H1 (cell line): ENCODE measurements around the gene HELT. TPM values are rescaled to one million over a fixed set of nuclear protein-coding genes. Genes with fewer than 3 reads are reported as not detected.

Experiments used
- CTCF ChIA-PET: fragments of 300-600 bp; sonication (Branson Sonifier 250); formaldehyde crosslinking; loops from one replicate; lab custom pipeline; 2021; ENCODE audit not compliant: partially characterized antibody; lab: Charles Lee
- POLR2A ChIA-PET: fragments of 300-600 bp; sonication (Branson Sonifier 250); formaldehyde crosslinking; loops from one replicate; lab custom pipeline; 2021; ENCODE audit warnings: inconsistent platforms; ENCODE audit not compliant: partially characterized antibody; lab: Charles Lee
- DNase-seq, 2 experiments: peaks; one replicate each; pipeline versions ENCODE4 v3.0.0 to v3.0.0-alpha.2; 2010 to 2022; ENCODE audit warnings: low spot score in 2 of 2, low read depth in 1 of 2, mixed read lengths in 1 of 2
- FAIRE-seq: peaks from 2 replicates; lab custom pipeline; 2011; peaks lifted over from hg19 to GRCh38; lab: Jason Lieb, UNC
- H2AFZ ChIP-seq: 2 replicates; pipeline ENCODE4 v1.8.1; 2012; ENCODE audit warnings: low read length, inconsistent platforms
- H2AK5ac ChIP-seq: 2 replicates; pipeline ENCODE4 v1.6.1; 2013; ENCODE audit warnings: low read depth, low read length
- H2BK120ac ChIP-seq: replicated peaks from 2 replicates; pipeline ENCODE3; 2013; ENCODE audit warnings: low read depth, low read length, inconsistent platforms
- H2BK12ac ChIP-seq: 2 replicates; pipeline ENCODE4 v1.6.1; 2013; ENCODE audit warnings: low read depth, low read length
- H2BK15ac ChIP-seq: 2 replicates; pipeline ENCODE4 v1.6.1; 2013; ENCODE audit warnings: low read length
- H2BK20ac ChIP-seq: 2 replicates; pipeline ENCODE4 v1.6.1; 2013; ENCODE audit warnings: low read length
- H2BK5ac ChIP-seq: 2 replicates; pipeline ENCODE4 v1.6.1; 2013; ENCODE audit warnings: low read depth, low read length
- H3K14ac ChIP-seq: 2 replicates; pipeline ENCODE4 v1.6.1; 2013; ENCODE audit warnings: inconsistent platforms; ENCODE audit not compliant: insufficient read length
- H3K18ac ChIP-seq: 2 replicates; pipeline ENCODE4 v1.6.1; 2013; ENCODE audit warnings: low read length; ENCODE audit errors: extremely low read depth
- H3K23ac ChIP-seq: 2 replicates; pipeline ENCODE4 v1.6.1; 2013; ENCODE audit warnings: inconsistent platforms; ENCODE audit not compliant: insufficient read length
- H3K23me2 ChIP-seq: 2 replicates; pipeline ENCODE4 v1.6.1; 2013; ENCODE audit warnings: low read depth, low read length
- H3K27ac ChIP-seq: 2 replicates; pipeline ENCODE4 v1.6.1; 2011; ENCODE audit warnings: low read depth, low read length, inconsistent platforms
- H3K27me3 ChIP-seq, 4 experiments: replicated peaks in 1 of 4; 1 replicate in 1 of 4; 2 replicates in 3 of 4; pipeline versions ENCODE4 v1.6.1 to v1.8.1; 2011 to 2013; ENCODE audit warnings: low read length in 3 of 4, mild to moderate bottlenecking in 3 of 4, inconsistent platforms in 2 of 4, mixed read lengths in 2 of 4, moderate library complexity in 1 of 4; ENCODE audit not compliant: control insufficient read depth in 3 of 4, insufficient read depth in 3 of 4; ENCODE audit errors: extremely low read depth in 1 of 4
- H3K36me3 ChIP-seq, 4 experiments: 2 replicates each; pipeline versions ENCODE4 v1.6.1 to v1.8.1; 2011 to 2013; ENCODE audit warnings: mild to moderate bottlenecking in 4 of 4, low read length in 3 of 4, moderate library complexity in 2 of 4, control low read depth in 1 of 4, inconsistent platforms in 1 of 4; ENCODE audit not compliant: insufficient read depth in 4 of 4, control insufficient read depth in 2 of 4
- H3K4ac ChIP-seq: replicated peaks from 2 replicates; pipeline ENCODE3; 2013; ENCODE audit warnings: low read length, low read depth, mixed read lengths, inconsistent platforms; ENCODE audit not compliant: insufficient read length
- H3K4me1 ChIP-seq, 4 experiments: replicated peaks in 1 of 4; 1 replicate in 1 of 4; 2 replicates in 3 of 4; pipeline versions ENCODE4 v1.6.1 to v1.8.1; 2011 to 2013; ENCODE audit warnings: low read length in 3 of 4, inconsistent platforms in 2 of 4, mixed read lengths in 1 of 4; ENCODE audit not compliant: insufficient read depth in 4 of 4, control insufficient read depth in 3 of 4
- H3K4me2 ChIP-seq, 2 experiments: 2 replicates each; pipeline versions ENCODE4 v1.6.1 to v1.8.1; 2011 to 2013; ENCODE audit warnings: low read depth in 2 of 2, low read length in 2 of 2, control low read depth in 1 of 2, inconsistent platforms in 1 of 2, mild to moderate bottlenecking in 1 of 2; ENCODE audit not compliant: insufficient read depth in 1 of 2
- H3K4me3 ChIP-seq, 4 experiments: fragments of 200-600, 300-600 bp in 1 of 4; sonication (generic), shearing (Covaris generic), sonication (Bioruptor Twin) in 1 of 4; 2 replicates each; pipeline versions ENCODE4 v1.5.1 to v1.8.1; 2011 to 2016; ENCODE audit warnings: low read length in 4 of 4, low read depth in 3 of 4, control low read depth in 2 of 4, inconsistent platforms in 2 of 4, mild to moderate bottlenecking in 2 of 4, mixed read lengths in 1 of 4, moderate library complexity in 1 of 4; ENCODE audit not compliant: insufficient read depth in 2 of 4; ENCODE audit errors: extremely low read depth in 1 of 4
- H3K56ac ChIP-seq: replicated peaks from 2 replicates; pipeline ENCODE3; 2013; ENCODE audit warnings: low read depth, mild to moderate bottlenecking, mixed read lengths, low read length, inconsistent platforms; ENCODE audit not compliant: insufficient read length
- H3K79me1 ChIP-seq: 2 replicates; pipeline ENCODE4 v1.6.1; 2013; ENCODE audit warnings: low read depth, low read length, control low read depth
- H3K79me2 ChIP-seq, 2 experiments: 2 replicates each; pipeline versions ENCODE4 v1.6.1 to v1.8.1; 2012 to 2013; ENCODE audit warnings: low read length in 2 of 2, mild to moderate bottlenecking in 2 of 2, inconsistent platforms in 1 of 2; ENCODE audit not compliant: insufficient read depth in 2 of 2, control insufficient read depth in 1 of 2
- H3K9ac ChIP-seq, 4 experiments: replicated peaks in 1 of 4; 1 replicate in 1 of 4; 2 replicates in 3 of 4; pipeline versions ENCODE4 v1.6.1 to v1.8.1; 2011 to 2013; ENCODE audit warnings: low read depth in 3 of 4, low read length in 3 of 4, control low read depth in 2 of 4, mild to moderate bottlenecking in 2 of 4, moderate library complexity in 2 of 4, inconsistent platforms in 1 of 4; ENCODE audit errors: extremely low read depth in 1 of 4
- H3K9me3 ChIP-seq, 2 experiments: 2 replicates each; pipeline versions ENCODE4 v1.6.1 to v1.8.1; 2012 to 2013; ENCODE audit warnings: mild to moderate bottlenecking in 2 of 2, moderate library complexity in 2 of 2, control low read depth in 1 of 2, inconsistent platforms in 1 of 2, low read depth in 1 of 2, low read length in 1 of 2, mixed read lengths in 1 of 2; ENCODE audit not compliant: insufficient read depth in 2 of 2
- H4K20me1 ChIP-seq, 2 experiments: replicated peaks in 1 of 2; 2 replicates each; pipeline versions ENCODE3 to v1.8.1; 2011 to 2013; ENCODE audit warnings: inconsistent platforms in 2 of 2, low read length in 2 of 2, mild to moderate bottlenecking in 1 of 2; ENCODE audit not compliant: insufficient read depth in 2 of 2, control insufficient read depth in 1 of 2
- H4K5ac ChIP-seq: 2 replicates; pipeline ENCODE4 v1.6.1; 2013; ENCODE audit warnings: low read length, low read depth, mixed read lengths, inconsistent platforms; ENCODE audit not compliant: insufficient read length
- H4K8ac ChIP-seq: 2 replicates; pipeline ENCODE4 v1.8.0; 2013; ENCODE audit warnings: mild to moderate bottlenecking, moderate library complexity, low read length, inconsistent platforms; ENCODE audit not compliant: insufficient read depth; ENCODE audit errors: extremely low read depth
- H4K91ac ChIP-seq: replicated peaks from 2 replicates; pipeline ENCODE3; 2013; ENCODE audit warnings: low read length, mixed read lengths, inconsistent platforms; ENCODE audit not compliant: insufficient read length
- ASH2L ChIP-seq: fragments of 200-600, 300-600 bp; sonication (generic); IDR thresholded peaks from one replicate; pipeline ENCODE4 v1.7.1; 2017; ENCODE audit warnings: low read length
- CTBP2 ChIP-seq: IDR thresholded peaks from 2 replicates; pipeline ENCODE4 v1.7.0; 2011; ENCODE audit warnings: borderline replicate concordance, mild to moderate bottlenecking, moderate library complexity, mixed read lengths, low read length; ENCODE audit not compliant: insufficient read depth, insufficient read length
- EZH2 ChIP-seq: fragments of 200-600 bp; sonication (generic); IDR thresholded peaks from 2 replicates; pipeline ENCODE4 v1.7.1; 2012; ENCODE audit warnings: low read depth, mild to moderate bottlenecking, moderate library complexity, low read length, inconsistent platforms; ENCODE audit not compliant: severe bottlenecking
- HDAC2 ChIP-seq, 2 experiments: fragments of 300-600 bp in 1 of 2; sonication (generic) in 1 of 2; IDR thresholded peaks; 2 replicates each; pipeline ENCODE4 v1.6.1; 2011 to 2012; ENCODE audit warnings: low read depth in 2 of 2, low read length in 2 of 2, mild to moderate bottlenecking in 2 of 2, moderate library complexity in 2 of 2, borderline replicate concordance in 1 of 2, inconsistent platforms in 1 of 2
- KDM1A ChIP-seq: fragments of 200-600, 300-600 bp; sonication (generic); IDR thresholded peaks from 2 replicates; pipeline ENCODE4 v1.7.1; 2016; ENCODE audit warnings: mild to moderate bottlenecking, low read length, borderline replicate concordance
- SIRT6 ChIP-seq: IDR thresholded peaks from one replicate; pipeline ENCODE4 v1.7.1; 2012; ENCODE audit warnings: low read length, inconsistent platforms
- SIX5 ChIP-seq: IDR thresholded peaks from 2 replicates; pipeline ENCODE4 v1.6.1; 2011; ENCODE audit warnings: mild to moderate bottlenecking, low read depth, low read length
- WGBS, 2 experiments: shearing (Covaris generic) in 1 of 2; methylation state at CpG; one replicate each; pipeline versions ENCODE4 v1.1.6 to v1.1.7; 2013 to 2015; ENCODE audit warnings: low lambda C conversion rate in 2 of 2, mixed read lengths in 2 of 2, inconsistent platforms in 1 of 2, low coverage in 1 of 2, missing lambda C conversion rate in 1 of 2; ENCODE audit not compliant: insufficient replicate concordance in 2 of 2, insufficient coverage in 1 of 2, insufficient read length in 1 of 2; ENCODE audit errors: extremely low coverage in 1 of 2, missing lambda C conversion rate in 1 of 2; 5-methylcytosine and 5-hydroxymethylcytosine counted together
- polyA plus RNA-seq, 7 experiments: library from polyadenylated mRNA; depleted of rRNA in 3 of 7; stranded (reverse) in 5 of 7; unstranded in 2 of 7; fragments of >200 nt in 5 of 7; fragments of 200-250 nt in 2 of 7; gene quantifications; 1 replicate in 5 of 7; 2 replicates in 1 of 7; 4 replicates in 1 of 7; pipeline versions ENCODE4 v1.2.1 to v1.2.3, GENCODE V29; 2011 to 2013; ENCODE audit warnings: missing spikeins in 2 of 7, mixed read lengths in 2 of 7
- total RNA-seq: library from RNA; stranded (reverse); fragmentation: NEBNext Ultra II Directional; extraction: Animal tissue kit (Norgen Biotek cat#: 25700); gene quantifications from 2 replicates; pipeline ENCODE4 v1.2.1, GENCODE V29; 2021
- TF ChIP-seq, protein P1 (sequence below): IDR thresholded peaks from 2 replicates; pipeline ENCODE4 v1.6.1; 2012; ENCODE audit warnings: inconsistent platforms

Gene HELT
- total and polyA plus RNA-seq, 2 of the 8 experiments (the other 6 are each of a cell fraction or from before 2014, with no cell fraction given): 0.32 to 0.35 TPM

GRCh38 chr4:185023471-185023870, 5.2 kb downstream of the HELT start:
- Histone ChIP-seq H2AK5ac (no peak overlapping the region), H3K18ac (no peak overlapping the region), H4K91ac (no peak overlapping the region), H3K4me1 (peaks cover 0 to 30% (median 21%) of the 10 kb centered on the region in 4 experiments; a peak in 6 of 7 replicates), H2BK12ac (0 out of 2 replicates have a peak overlapping the region, but pooled peaks have one; percentile 61), H3K14ac (no peak overlapping the region), H3K4me2 (no peak overlapping the region), H3K36me3 (no peaks in the 10 kb centered on the region; a peak in 1 of 8 replicates), H3K4me3 (no peak overlapping the region), H3K56ac (no peak overlapping the region), H2BK15ac (no peak overlapping the region), H3K23ac (no peak overlapping the region), H3K9me3 (no peaks in the 10 kb centered on the region; a peak in 1 of 4 replicates), H3K79me2 (no peaks in the 10 kb centered on the region), H2AFZ (no peak overlapping the region), H4K8ac (peak overlapping the region; percentile 69; the same call in 1 of the 2 replicates), H3K27ac (no peak overlapping the region), H3K9ac (no peak overlapping the region), H3K4ac (no peak overlapping the region), H3K79me1 (no peaks in the 10 kb centered on the region), H2BK5ac (no peak overlapping the region), H2BK120ac (no peak overlapping the region), H2BK20ac (no peak overlapping the region), H4K20me1 (peaks cover 4 to 12% of the 10 kb centered on the region in 2 experiments), H4K5ac (no peak overlapping the region), H3K27me3 (peaks cover 67 to 76% (median 75%) of the 10 kb centered on the region in 4 experiments), H3K23me2 (peaks cover 17% of the 10 kb centered on the region; the same call in 1 of the 2 replicates)
- no peak for TF ChIP-seq KDM1A
- no peak for TF ChIP-seq SIRT6
- no peak for TF ChIP-seq SIX5
- peak; percentile 42 for TF ChIP-seq EZH2
- TF ChIP-seq HDAC2 (IDR thresholded peaks at IDR 0.05; ENCODE audit: borderline replicate concordance in 1 of 2, low read depth in 2 of 2, low read length in 2 of 2): no peak
- no peak for TF ChIP-seq ASH2L
- TF ChIP-seq CTBP2: no peak
- TF ChIP-seq, protein P1, sequence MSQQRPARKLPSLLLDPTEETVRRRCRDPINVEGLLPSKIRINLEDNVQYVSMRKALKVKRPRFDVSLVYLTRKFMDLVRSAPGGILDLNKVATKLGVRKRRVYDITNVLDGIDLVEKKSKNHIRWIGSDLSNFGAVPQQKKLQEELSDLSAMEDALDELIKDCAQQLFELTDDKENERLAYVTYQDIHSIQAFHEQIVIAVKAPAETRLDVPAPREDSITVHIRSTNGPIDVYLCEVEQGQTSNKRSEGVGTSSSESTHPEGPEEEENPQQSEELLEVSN: peak; percentile 55; the same call in 1 of the 2 replicates
- no peak for DNase-seq
- POLR2A ChIA-PET: interaction anchor here (0.7 kb wide), 1 partner anchor 289 kb away, joined by 3 read pairs; the partner anchor contains the start of gene CENPU
- 47% methylated on average over 9 of the region's 9 CpGs; no CpG with 5 or more reads in 1 of the 2 experiments for WGBS, 2 experiments
- no peak for FAIRE-seq
- CTCF ChIA-PET: interaction anchor here (0.6 to 6.2 kb wide), 13 partner anchors 12 to 1530 kb away, joined by 3 to 68 read pairs (median 4); no protein-coding TSS in a partner anchor
